ENCODE measurements around the gene MORN2.

MORN2 gene

GRCh38 chr2:38875576-38876367 lies at the start of gene MORN2, which contains the start of gene DHX57:
TSS of gene MORN2 (plus strand) at chr2:38875976.
TSS of gene DHX57 (minus strand) at chr2:38875934. CDS start at chr2:38868405, 7,529 bp downstream.
- peak; percentile 81 for DNase-seq

GRCh38 chr2:38827539-38828145 lies 48.1 kb upstream of the MORN2 start:
- DNase-seq: peak; percentile 61

GRCh38 chr2:38828460-38828859 lies 47.3 kb upstream of the MORN2 start:
- no peak for DNase-seq

- DNase-seq: no peak
Measured at GRCh38 chr2:38829971-38830370, 45.8 kb upstream of the MORN2 start.

- DNase-seq: no peak
Measured at GRCh38 chr2:38830526-38831159, 45.1 kb upstream of the MORN2 start.

GRCh38 chr2:38835015-38835601 lies 40.7 kb upstream of the MORN2 start:
- DNase-seq: peak; percentile 53

- no peak for DNase-seq
Measured at GRCh38 chr2:38835990-38836389, 39.8 kb upstream of the MORN2 start.

- DNase-seq: no peak
Measured at GRCh38 chr2:38836791-38837190, 39.0 kb upstream of the MORN2 start.

- DNase-seq: no peak
Measured at GRCh38 chr2:38850045-38850444, 25.7 kb upstream of the MORN2 start.

GRCh38 chr2:38856165-38856564 lies 19.6 kb upstream of the MORN2 start:
- DNase-seq: peak; percentile 11

- no peak for DNase-seq
Measured at GRCh38 chr2:38862476-38862875, 13.3 kb upstream of the MORN2 start.

- DNase-seq: no peak
Measured at GRCh38 chr2:38863061-38863695, 12.6 kb upstream of the MORN2 start.

- DNase-seq: peak; percentile 3
Measured at GRCh38 chr2:38866773-38867443, 8.9 kb upstream of the MORN2 start.

- no peak for DNase-seq
Measured at GRCh38 chr2:38871432-38871831, 4.3 kb upstream of the MORN2 start.

GRCh38 chr2:38873763-38874162 lies 2.0 kb upstream of the MORN2 start:
- no peak for DNase-seq

- DNase-seq: no peak
Measured at GRCh38 chr2:38875227-38875575, 575 bp upstream of the MORN2 start.

- peak; percentile 3 for DNase-seq
Measured at GRCh38 chr2:38876407-38876806, 631 bp downstream of the MORN2 start.

- no peak for DNase-seq
Measured at GRCh38 chr2:38886063-38886462, 10.3 kb downstream of the MORN2 start.

- DNase-seq: no peak
Measured at GRCh38 chr2:38887347-38887746, 11.6 kb downstream of the MORN2 start.

GRCh38 chr2:38887902-38888554 lies 12.3 kb downstream of the MORN2 start:
- no peak for DNase-seq

- no peak for DNase-seq
Measured at GRCh38 chr2:38889045-38889444, 13.3 kb downstream of the MORN2 start.

- no peak for DNase-seq
Measured at GRCh38 chr2:38889575-38889974, 13.8 kb downstream of the MORN2 start, which contains the start of gene ARHGEF33. TSS of gene ARHGEF33 (plus strand) at chr2:38889875. CDS start at chr2:38919448, 29,573 bp downstream.

Data from EL (cell line).